Epidermal melanocyte (primary cell): ENCODE measurements around the gene CCDC187.
A peak's percentile ranks its signal among the peaks of the same experiment; 100 is the strongest.
"Not testable (repeated sequence)": the region's sequence is repeated elsewhere in the genome, so short reads cannot be mapped to it uniquely, and the experiment has no call there.

Experiments used
- DNase-seq: peaks from one replicate; pipeline ENCODE4 v3.0.0; 2011; ENCODE audit warnings: low spot score; ENCODE audit not compliant: insufficient read length

CCDC187 gene

GRCh38 chr9:136267261-136268111 is 36.4 kb downstream of the CCDC187 start:
- peak; percentile 91 for DNase-seq

- not testable (repeated sequence) for DNase-seq
These were observed 37.3 kb downstream of the CCDC187 start for GRCh38 chr9:136266641-136267040.

GRCh38 chr9:136265561-136266355 is 38.1 kb downstream of the CCDC187 start:
- DNase-seq: no peak

GRCh38 chr9:136264441-136265405 is 39.2 kb downstream of the CCDC187 start:
- DNase-seq: no peak

GRCh38 chr9:136264031-136264430 is 39.9 kb downstream of the CCDC187 start:
- DNase-seq: no peak

- no peak for DNase-seq
These were observed 41.2 kb downstream of the CCDC187 start for GRCh38 chr9:136262671-136263178.

- DNase-seq: no peak
These were observed 42.0 kb downstream of the CCDC187 start for GRCh38 chr9:136261686-136262430.

GRCh38 chr9:136260936-136261472 is 42.9 kb downstream of the CCDC187 start:
- DNase-seq: no peak

GRCh38 chr9:136260521-136260920 is 43.4 kb downstream of the CCDC187 start:
- DNase-seq: no peak

GRCh38 chr9:136259836-136260235 is 44.1 kb downstream of the CCDC187 start:
- no peak for DNase-seq

GRCh38 chr9:136259517-136259813 is 44.4 kb downstream of the CCDC187 start:
- DNase-seq: no peak

GRCh38 chr9:136258786-136259516 is 44.9 kb downstream of the CCDC187 start:
- DNase-seq: no peak

- DNase-seq: no peak
These were observed 45.6 kb downstream of the CCDC187 start for GRCh38 chr9:136258299-136258625.

- DNase-seq: no peak
These were observed 46.3 kb downstream of the CCDC187 start for GRCh38 chr9:136257381-136258298.

- DNase-seq: no peak
These were observed 47.7 kb downstream of the CCDC187 start for GRCh38 chr9:136255896-136256890.

GRCh38 chr9:136255166-136255538 is 48.7 kb downstream of the CCDC187 start:
- no peak for DNase-seq

GRCh38 chr9:136254381-136255165 is 49.3 kb downstream of the CCDC187 start:
- DNase-seq: no peak
